Esophagus muscularis mucosa (tissue), 3 donors: ENCODE data around the gene KRT23.

ENCODE experiments used
- POLR2A ChIP-seq: fragments of 450-650 bp; IDR thresholded peaks from one replicate; pipeline ENCODE4 v1.6.1; 2017; ENCODE audit warnings: antibody characterized with exemption, moderate library complexity, mild to moderate bottlenecking, low read depth
- TF ChIP-seq, protein P1 (sequence below), 3 experiments: fragments of 200-600 bp in 2 of 3; fragments of 450-650 bp in 1 of 3; sonication (generic) in 2 of 3; IDR thresholded peaks; one replicate each; pipeline ENCODE4 v1.5.1; 2017 to 2019; ENCODE audit warnings: antibody characterized with exemption in 3 of 3, mild to moderate bottlenecking in 2 of 3, moderate library complexity in 1 of 3

GRCh38 chr17:40912486-40913210 is 24.8 kb downstream of the KRT23 start:
- no peak for TF ChIP-seq POLR2A
- TF ChIP-seq, protein P1, sequence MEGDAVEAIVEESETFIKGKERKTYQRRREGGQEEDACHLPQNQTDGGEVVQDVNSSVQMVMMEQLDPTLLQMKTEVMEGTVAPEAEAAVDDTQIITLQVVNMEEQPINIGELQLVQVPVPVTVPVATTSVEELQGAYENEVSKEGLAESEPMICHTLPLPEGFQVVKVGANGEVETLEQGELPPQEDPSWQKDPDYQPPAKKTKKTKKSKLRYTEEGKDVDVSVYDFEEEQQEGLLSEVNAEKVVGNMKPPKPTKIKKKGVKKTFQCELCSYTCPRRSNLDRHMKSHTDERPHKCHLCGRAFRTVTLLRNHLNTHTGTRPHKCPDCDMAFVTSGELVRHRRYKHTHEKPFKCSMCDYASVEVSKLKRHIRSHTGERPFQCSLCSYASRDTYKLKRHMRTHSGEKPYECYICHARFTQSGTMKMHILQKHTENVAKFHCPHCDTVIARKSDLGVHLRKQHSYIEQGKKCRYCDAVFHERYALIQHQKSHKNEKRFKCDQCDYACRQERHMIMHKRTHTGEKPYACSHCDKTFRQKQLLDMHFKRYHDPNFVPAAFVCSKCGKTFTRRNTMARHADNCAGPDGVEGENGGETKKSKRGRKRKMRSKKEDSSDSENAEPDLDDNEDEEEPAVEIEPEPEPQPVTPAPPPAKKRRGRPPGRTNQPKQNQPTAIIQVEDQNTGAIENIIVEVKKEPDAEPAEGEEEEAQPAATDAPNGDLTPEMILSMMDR (IDR thresholded peaks at IDR 0.05), result no peak
